Hematopoietic multipotent progenitor cell treated with erythropoietin and hydrocortisone succinate and interleukin-3 and kit ligand, for 6 days (in vitro differentiated cells): ENCODE data around the gene SORBS1.
A peak's percentile ranks its signal among the peaks of the same experiment; 100 is the strongest.

Experiments used
- DNase-seq: peaks from one replicate; pipeline ENCODE4 v3.0.0-alpha.2; 2015

The SORBS1 gene

GRCh38 chr10:95511314-95511713, 49.9 kb downstream of the SORBS1 start:
- DNase-seq, result no peak

GRCh38 chr10:95509251-95509650, 51.9 kb downstream of the SORBS1 start:
- DNase-seq, result no peak

GRCh38 chr10:95508730-95509129, 52.4 kb downstream of the SORBS1 start:
- no peak for DNase-seq

- no peak for DNase-seq
Observed at GRCh38 chr10:95506056-95506737, 55.0 kb downstream of the SORBS1 start.

- no peak for DNase-seq
Observed at GRCh38 chr10:95505641-95506040, 55.5 kb downstream of the SORBS1 start.

- DNase-seq, result no peak
Observed at GRCh38 chr10:95505084-95505610, 56.0 kb downstream of the SORBS1 start.

- peak; percentile 90 for DNase-seq
Observed at GRCh38 chr10:95504246-95504691, 56.9 kb downstream of the SORBS1 start.

- no peak for DNase-seq
Observed at GRCh38 chr10:95503526-95503925, 57.6 kb downstream of the SORBS1 start.

- no peak for DNase-seq
Observed at GRCh38 chr10:95503001-95503400, 58.2 kb downstream of the SORBS1 start.

- no peak for DNase-seq
Observed at GRCh38 chr10:95502377-95502776, 58.8 kb downstream of the SORBS1 start.

GRCh38 chr10:95501203-95502094, 59.7 kb downstream of the SORBS1 start:
- DNase-seq, result peak; percentile 71

- no peak for DNase-seq
Observed at GRCh38 chr10:95500649-95501048, 60.5 kb downstream of the SORBS1 start.

GRCh38 chr10:95500097-95500496, 61.1 kb downstream of the SORBS1 start:
- no peak for DNase-seq

- DNase-seq, result no peak
Observed at GRCh38 chr10:95499482-95499989, 61.6 kb downstream of the SORBS1 start.

- no peak for DNase-seq
Observed at GRCh38 chr10:95496951-95497350, 64.2 kb downstream of the SORBS1 start.

GRCh38 chr10:95496246-95496911, 64.8 kb downstream of the SORBS1 start:
- no peak for DNase-seq

GRCh38 chr10:95493862-95494261, 67.3 kb downstream of the SORBS1 start:
- no peak for DNase-seq

GRCh38 chr10:95487994-95488393, 73.2 kb downstream of the SORBS1 start:
- no peak for DNase-seq

GRCh38 chr10:95485056-95485844, 75.9 kb downstream of the SORBS1 start:
- DNase-seq, result peak; percentile 49

- DNase-seq, result no peak
Observed at GRCh38 chr10:95482501-95483233, 78.5 kb downstream of the SORBS1 start.

GRCh38 chr10:95480901-95481491, 80.2 kb downstream of the SORBS1 start:
- no peak for DNase-seq
